Stimulated activated CD8-positive, alpha-beta memory T cell treated with anti-CD3 and anti-CD28 coated beads, Interleukin-4, amount 100 ng/mL, for 24 hours (primary cell): ENCODE results near the gene LTA.
A peak's percentile ranks its signal among the peaks of the same experiment; 100 is the strongest.

Source experiments
- DNase-seq: peaks from one replicate; pipeline ENCODE4 v3.0.0-alpha.2; 2020; ENCODE audit warnings: low read depth

The LTA gene

GRCh38 chr6:31541658-31542521, 30.2 kb upstream of the LTA start, which contains the start of gene DDX39B:
DDX39B (minus strand) TSS chr6:31542003; CDS start chr6:31540532, 1,471 bp downstream.
- peak; percentile 88 for DNase-seq

- DNase-seq: no peak
These were observed 28.4 kb upstream of the LTA start for GRCh38 chr6:31543639-31544038.

- no peak for DNase-seq
These were observed 27.4 kb upstream of the LTA start for GRCh38 chr6:31544676-31545075.

GRCh38 chr6:31545291-31545690, 26.8 kb upstream of the LTA start:
- no peak for DNase-seq

GRCh38 chr6:31546339-31546957, 25.6 kb upstream of the LTA start, which contains the start of gene ATP6V1G2:
ATP6V1G2 (minus strand) TSS chr6:31546608; CDS start chr6:31546559, 49 bp downstream.
- peak; percentile 80 for DNase-seq

- peak; percentile 89 for DNase-seq
These were observed 24.9 kb upstream of the LTA start, which contains the start of gene NFKBIL1 for GRCh38 chr6:31546958-31547726. NFKBIL1 (plus strand) TSS chr6:31547608; CDS start chr6:31547695, 87 bp downstream.

- DNase-seq: no peak
These were observed 24.2 kb upstream of the LTA start for GRCh38 chr6:31547727-31548543.

GRCh38 chr6:31548544-31548873, 23.6 kb upstream of the LTA start:
- DNase-seq: no peak

GRCh38 chr6:31551371-31551770, 20.7 kb upstream of the LTA start:
- peak; percentile 44 for DNase-seq

GRCh38 chr6:31556307-31556706, 15.8 kb upstream of the LTA start:
- no peak for DNase-seq

GRCh38 chr6:31557443-31558317, 14.4 kb upstream of the LTA start:
- DNase-seq: no peak

- no peak for DNase-seq
These were observed 13.8 kb upstream of the LTA start for GRCh38 chr6:31558318-31558625.

- DNase-seq: no peak
These were observed 13.2 kb upstream of the LTA start for GRCh38 chr6:31558631-31559500.

GRCh38 chr6:31559606-31559957, 12.5 kb upstream of the LTA start:
- DNase-seq: no peak

- DNase-seq: no peak
These were observed 12.0 kb upstream of the LTA start for GRCh38 chr6:31559958-31560696.

- DNase-seq: no peak
These were observed 11.4 kb upstream of the LTA start for GRCh38 chr6:31560697-31561058.

GRCh38 chr6:31567531-31568370, 4.3 kb upstream of the LTA start:
- DNase-seq: no peak

- DNase-seq: no peak
These were observed 3.5 kb upstream of the LTA start for GRCh38 chr6:31568537-31568961.
